ENCODE data around the gene MGAT5B. TPM values are rescaled to one million over a fixed set of nuclear protein-coding genes. Genes with fewer than 3 reads are reported as not detected.

MGAT5B gene
- total and polyA plus RNA-seq, 2 of the 13 experiments (the other 11 are each of a cell fraction or from before 2014, with no cell fraction given) = 0.07 to 0.13 TPM

- TF ChIP-seq ZNF775 (CRISPR knock-in tag; IDR thresholded peaks at IDR 0.05; ENCODE audit: borderline replicate concordance) = no peak
Observed at GRCh38 chr17:76956846-76957540, 88.8 kb downstream of the MGAT5B start (continued).

- peak; percentile 34; the same call in 2 of the 3 replicates for ATAC-seq
- no peak for DNase-seq (ENCODE audit: low spot score)
- Histone ChIP-seq H2AFZ (ENCODE audit: low read length) (no peak overlapping the region), H3K4me3 (replicated peaks in 1 of 3; ENCODE audit: insufficient read depth in 1 of 3, low read depth in 2 of 3, low read length in 3 of 3) (no peak overlapping the region), H3K79me2 (ENCODE audit: insufficient read depth, low read length) (no peaks in the 10 kb centered on the region), H3K4me1 (ENCODE audit: insufficient read depth, low read length) (no peaks in the 10 kb centered on the region; the same call in 1 of the 2 replicates), H3K36me3 (replicated peaks in 1 of 2; ENCODE audit: control insufficient read depth in 1 of 2, insufficient read depth in 2 of 2, low read length in 2 of 2) (no peaks in the 10 kb centered on the region), H4K20me1 (ENCODE audit: insufficient read depth, low read length) (no peaks in the 10 kb centered on the region), H3K9me3 (ENCODE audit: low read length) (no peaks in the 10 kb centered on the region), H3K27ac (ENCODE audit: extremely low read length, insufficient read depth, low read length) (no peak overlapping the region), H3K27me3 (ENCODE audit: control insufficient read depth in 1 of 2, insufficient read depth in 2 of 2, low read length in 2 of 2) (peaks cover 22 to 88% of the 10 kb centered on the region in 2 experiments), H3K9ac (ENCODE audit: insufficient read depth, low read depth, low read length) (no peak overlapping the region), H3K4me2 (ENCODE audit: low read depth, low read length) (no peak overlapping the region)
- in situ Hi-C loops (cut with HindIII; ENCODE audit: extremely low pct_ligation_motif_present, low pct_unique_long_range_greater_than_20kb) = no loop called here
- FAIRE-seq = no peak
- BruUV-seq (replicated peaks) = no TSS peak
- intact Hi-C loops (cut with micrococcal nuclease; ENCODE audit: unreplicated experiment) = no loop called here
- TF ChIP-seq ZNF333 (CRISPR knock-in tag; IDR thresholded peaks at IDR 0.05; ENCODE audit: borderline replicate concordance) = no peak
- no peak for TF ChIP-seq ESRRA (CRISPR knock-in tag; IDR thresholded peaks at IDR 0.05; ENCODE audit: low read depth)
- TF ChIP-seq IKZF1 (IDR thresholded peaks at IDR 0.05) = no peak
- TF ChIP-seq KMT2B (CRISPR knock-in tag; IDR thresholded peaks at IDR 0.05) = no peak
- TF ChIP-seq PHF21A (CRISPR knock-in tag; IDR thresholded peaks at IDR 0.05) = no peak
- TF ChIP-seq ATF2 (CRISPR knock-in tag; IDR thresholded peaks at IDR 0.05) = no peak
- no peak for TF ChIP-seq ZNF234 (CRISPR knock-in tag; conservative IDR thresholded peaks at IDR 0.05)
- TF ChIP-seq TEF (CRISPR knock-in tag; IDR thresholded peaks at IDR 0.05) = no peak
- TF ChIP-seq HINFP (CRISPR knock-in tag; IDR thresholded peaks at IDR 0.05; ENCODE audit: low read depth) = no peak
- no peak for TF ChIP-seq ZNF337 (CRISPR knock-in tag; IDR thresholded peaks at IDR 0.05; ENCODE audit: borderline replicate concordance, low read depth)
- TF ChIP-seq ZNF672 (CRISPR knock-in tag; IDR thresholded peaks at IDR 0.05) = no peak
- TF ChIP-seq ISX (CRISPR knock-in tag; conservative IDR thresholded peaks at IDR 0.05) = no peak
- no peak for TF ChIP-seq ZNF230 (CRISPR knock-in tag; IDR thresholded peaks at IDR 0.05)
- TF ChIP-seq NCOA5 (CRISPR knock-in tag; IDR thresholded peaks at IDR 0.05) = no peak
- WGBS (ENCODE audit: low lambda C conversion rate) = 35% methylated on average over 25 of the region's 28 CpGs
- CTCF ChIA-PET (ENCODE audit: low intra/inter-chr PET ratio, low total read pairs) = no interaction called here
- POLR2A ChIA-PET = no interaction called here
Observed at GRCh38 chr17:76957678-76958464, 89.7 kb downstream of the MGAT5B start.

Measured in HepG2 (cell line).